ENCODE data around the gene DAZAP1.

Gene DAZAP1

DNA sequence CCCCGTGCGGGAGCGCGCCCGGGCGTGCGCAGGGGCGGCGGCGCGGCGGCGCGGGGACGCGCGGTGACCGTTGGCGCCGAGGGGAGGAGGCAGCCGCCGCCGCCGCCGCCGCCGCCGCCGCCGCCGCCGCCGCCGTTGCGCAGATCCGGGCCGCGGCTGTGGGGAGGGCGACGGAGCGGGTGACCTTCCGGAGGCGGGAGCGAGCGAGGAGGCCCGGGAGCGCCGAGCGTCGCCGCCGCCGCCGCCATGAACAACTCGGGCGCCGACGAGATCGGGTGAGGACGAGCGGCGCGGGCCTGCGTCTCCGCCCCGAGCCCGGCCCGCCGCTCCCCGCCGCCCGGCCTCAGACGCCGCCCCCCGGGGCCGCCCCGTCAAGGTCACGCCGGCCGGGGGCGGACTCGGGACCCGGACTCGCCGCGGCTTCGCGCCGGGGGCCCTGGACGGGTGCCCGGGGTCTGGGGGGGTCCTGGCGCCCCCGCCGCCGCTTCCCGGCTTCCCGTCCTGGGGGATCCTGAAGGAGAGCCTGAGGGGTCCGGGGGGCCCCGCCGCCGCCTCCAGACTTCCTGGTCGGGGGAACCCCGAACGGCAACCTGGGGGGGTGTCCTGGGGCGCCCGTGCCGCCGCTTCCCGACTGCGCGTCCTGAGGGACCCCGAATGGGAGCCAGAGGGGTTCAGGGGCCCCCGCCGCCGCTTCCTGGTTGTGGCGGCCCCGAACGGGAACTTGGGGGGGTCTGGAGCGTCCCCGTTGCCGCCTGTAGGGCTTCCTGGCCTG, at the start of gene DAZAP1:
Gene DAZAP1, plus strand, starts transcription at position 59 of the 772 bp plus-strand sequence. Its CDS starts 188 bp downstream, at position 247.
- no peak; the same call in 2 of the 3 replicates for ATAC-seq
- TF ChIP-seq ZFP30 (CRISPR knock-in tag; IDR thresholded peaks at IDR 0.05) (no peak), BACH2 (CRISPR knock-in tag; IDR thresholded peaks at IDR 0.05; ENCODE audit: borderline replicate concordance) (no peak), ZC3H10 (CRISPR knock-in tag; IDR thresholded peaks at IDR 0.05) (no peak), PPARA (CRISPR knock-in tag; IDR thresholded peaks at IDR 0.05; ENCODE audit: borderline replicate concordance) (peak; percentile 18; the same call in 1 of the 2 replicates)
- TF ChIP-seq, protein P1, sequence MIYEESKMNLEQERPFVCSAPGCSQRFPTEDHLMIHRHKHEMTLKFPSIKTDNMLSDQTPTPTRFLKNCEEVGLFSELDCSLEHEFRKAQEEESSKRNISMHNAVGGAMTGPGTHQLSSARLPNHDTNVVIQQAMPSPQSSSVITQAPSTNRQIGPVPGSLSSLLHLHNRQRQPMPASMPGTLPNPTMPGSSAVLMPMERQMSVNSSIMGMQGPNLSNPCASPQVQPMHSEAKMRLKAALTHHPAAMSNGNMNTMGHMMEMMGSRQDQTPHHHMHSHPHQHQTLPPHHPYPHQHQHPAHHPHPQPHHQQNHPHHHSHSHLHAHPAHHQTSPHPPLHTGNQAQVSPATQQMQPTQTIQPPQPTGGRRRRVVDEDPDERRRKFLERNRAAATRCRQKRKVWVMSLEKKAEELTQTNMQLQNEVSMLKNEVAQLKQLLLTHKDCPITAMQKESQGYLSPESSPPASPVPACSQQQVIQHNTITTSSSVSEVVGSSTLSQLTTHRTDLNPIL (CRISPR knock-in tag; IDR thresholded peaks at IDR 0.05; ENCODE audit: low read depth): no peak
- TF ChIP-seq, protein P2, sequence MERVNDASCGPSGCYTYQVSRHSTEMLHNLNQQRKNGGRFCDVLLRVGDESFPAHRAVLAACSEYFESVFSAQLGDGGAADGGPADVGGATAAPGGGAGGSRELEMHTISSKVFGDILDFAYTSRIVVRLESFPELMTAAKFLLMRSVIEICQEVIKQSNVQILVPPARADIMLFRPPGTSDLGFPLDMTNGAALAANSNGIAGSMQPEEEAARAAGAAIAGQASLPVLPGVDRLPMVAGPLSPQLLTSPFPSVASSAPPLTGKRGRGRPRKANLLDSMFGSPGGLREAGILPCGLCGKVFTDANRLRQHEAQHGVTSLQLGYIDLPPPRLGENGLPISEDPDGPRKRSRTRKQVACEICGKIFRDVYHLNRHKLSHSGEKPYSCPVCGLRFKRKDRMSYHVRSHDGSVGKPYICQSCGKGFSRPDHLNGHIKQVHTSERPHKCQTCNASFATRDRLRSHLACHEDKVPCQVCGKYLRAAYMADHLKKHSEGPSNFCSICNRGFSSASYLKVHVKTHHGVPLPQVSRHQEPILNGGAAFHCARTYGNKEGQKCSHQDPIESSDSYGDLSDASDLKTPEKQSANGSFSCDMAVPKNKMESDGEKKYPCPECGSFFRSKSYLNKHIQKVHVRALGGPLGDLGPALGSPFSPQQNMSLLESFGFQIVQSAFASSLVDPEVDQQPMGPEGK (CRISPR knock-in tag; IDR thresholded peaks at IDR 0.05; ENCODE audit: borderline replicate concordance): peak; percentile 66; the same call in 1 of the 2 replicates

DNA sequence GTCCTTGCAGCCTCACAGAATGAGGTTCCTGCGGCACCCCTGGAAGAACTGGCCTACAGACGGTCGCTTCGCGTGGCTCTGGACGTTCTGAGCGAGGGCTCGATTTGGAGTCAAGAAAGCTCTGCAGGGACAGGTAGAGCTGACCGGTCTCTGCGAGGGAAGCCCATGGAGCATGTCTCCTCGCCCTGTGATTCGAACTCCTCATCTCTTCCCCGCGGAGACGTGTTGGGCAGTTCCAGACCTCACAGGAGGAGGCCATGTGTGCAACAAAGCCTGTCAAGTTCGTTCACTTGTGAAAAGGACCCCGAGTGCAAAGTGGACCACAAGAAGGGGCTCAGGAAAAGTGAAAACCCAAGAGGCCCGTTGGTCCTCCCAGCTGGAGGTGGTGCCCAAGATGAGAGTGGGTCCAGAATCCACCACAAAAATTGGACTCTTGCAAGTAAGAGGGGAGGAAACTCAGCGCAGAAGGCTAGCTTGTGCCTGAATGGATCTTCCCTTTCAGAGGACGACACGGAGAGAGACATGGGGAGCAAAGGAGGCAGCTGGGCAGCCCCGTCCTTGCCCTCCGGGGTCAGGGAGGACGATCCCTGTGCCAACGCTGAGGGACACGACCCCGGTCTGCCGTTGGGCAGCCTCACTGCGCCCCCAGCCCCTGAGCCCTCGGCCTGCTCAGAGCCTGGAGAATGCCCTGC, 47.1 kb upstream of the DAZAP1 start:
- no peak for TF ChIP-seq ZNF8 (CRISPR knock-in tag; IDR thresholded peaks at IDR 0.05)
- TF ChIP-seq, protein P3, sequence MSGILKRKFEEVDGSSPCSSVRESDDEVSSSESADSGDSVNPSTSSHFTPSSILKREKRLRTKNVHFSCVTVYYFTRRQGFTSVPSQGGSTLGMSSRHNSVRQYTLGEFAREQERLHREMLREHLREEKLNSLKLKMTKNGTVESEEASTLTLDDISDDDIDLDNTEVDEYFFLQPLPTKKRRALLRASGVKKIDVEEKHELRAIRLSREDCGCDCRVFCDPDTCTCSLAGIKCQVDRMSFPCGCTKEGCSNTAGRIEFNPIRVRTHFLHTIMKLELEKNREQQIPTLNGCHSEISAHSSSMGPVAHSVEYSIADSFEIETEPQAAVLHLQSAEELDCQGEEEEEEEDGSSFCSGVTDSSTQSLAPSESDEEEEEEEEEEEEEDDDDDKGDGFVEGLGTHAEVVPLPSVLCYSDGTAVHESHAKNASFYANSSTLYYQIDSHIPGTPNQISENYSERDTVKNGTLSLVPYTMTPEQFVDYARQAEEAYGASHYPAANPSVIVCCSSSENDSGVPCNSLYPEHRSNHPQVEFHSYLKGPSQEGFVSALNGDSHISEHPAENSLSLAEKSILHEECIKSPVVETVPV (CRISPR knock-in tag; IDR thresholded peaks at IDR 0.05): no peak
- no peak for TF ChIP-seq ISL1 (CRISPR knock-in tag; IDR thresholded peaks at IDR 0.05)
- no peak for TF ChIP-seq ZC3H10 (CRISPR knock-in tag; IDR thresholded peaks at IDR 0.05)
- TF ChIP-seq ZNF70 (CRISPR knock-in tag; IDR thresholded peaks at IDR 0.05): no peak
- no peak for TF ChIP-seq ZFP3 (CRISPR knock-in tag; IDR thresholded peaks at IDR 0.05)
- TF ChIP-seq, protein P1 (CRISPR knock-in tag; IDR thresholded peaks at IDR 0.05; ENCODE audit: low read depth): no peak
- TF ChIP-seq ZNF565 (CRISPR knock-in tag; conservative IDR thresholded peaks at IDR 0.05; ENCODE audit: low read depth): no peak
- TF ChIP-seq SNAI2 (CRISPR knock-in tag; IDR thresholded peaks at IDR 0.05): no peak
- TF ChIP-seq, protein P4, sequence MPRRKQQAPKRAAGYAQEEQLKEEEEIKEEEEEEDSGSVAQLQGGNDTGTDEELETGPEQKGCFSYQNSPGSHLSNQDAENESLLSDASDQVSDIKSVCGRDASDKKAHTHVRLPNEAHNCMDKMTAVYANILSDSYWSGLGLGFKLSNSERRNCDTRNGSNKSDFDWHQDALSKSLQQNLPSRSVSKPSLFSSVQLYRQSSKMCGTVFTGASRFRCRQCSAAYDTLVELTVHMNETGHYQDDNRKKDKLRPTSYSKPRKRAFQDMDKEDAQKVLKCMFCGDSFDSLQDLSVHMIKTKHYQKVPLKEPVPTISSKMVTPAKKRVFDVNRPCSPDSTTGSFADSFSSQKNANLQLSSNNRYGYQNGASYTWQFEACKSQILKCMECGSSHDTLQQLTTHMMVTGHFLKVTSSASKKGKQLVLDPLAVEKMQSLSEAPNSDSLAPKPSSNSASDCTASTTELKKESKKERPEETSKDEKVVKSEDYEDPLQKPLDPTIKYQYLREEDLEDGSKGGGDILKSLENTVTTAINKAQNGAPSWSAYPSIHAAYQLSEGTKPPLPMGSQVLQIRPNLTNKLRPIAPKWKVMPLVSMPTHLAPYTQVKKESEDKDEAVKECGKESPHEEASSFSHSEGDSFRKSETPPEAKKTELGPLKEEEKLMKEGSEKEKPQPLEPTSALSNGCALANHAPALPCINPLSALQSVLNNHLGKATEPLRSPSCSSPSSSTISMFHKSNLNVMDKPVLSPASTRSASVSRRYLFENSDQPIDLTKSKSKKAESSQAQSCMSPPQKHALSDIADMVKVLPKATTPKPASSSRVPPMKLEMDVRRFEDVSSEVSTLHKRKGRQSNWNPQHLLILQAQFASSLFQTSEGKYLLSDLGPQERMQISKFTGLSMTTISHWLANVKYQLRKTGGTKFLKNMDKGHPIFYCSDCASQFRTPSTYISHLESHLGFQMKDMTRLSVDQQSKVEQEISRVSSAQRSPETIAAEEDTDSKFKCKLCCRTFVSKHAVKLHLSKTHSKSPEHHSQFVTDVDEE (CRISPR knock-in tag; IDR thresholded peaks at IDR 0.05): no peak
- no peak for TF ChIP-seq TOX (CRISPR knock-in tag; IDR thresholded peaks at IDR 0.05; ENCODE audit: borderline replicate concordance)
- no peak for TF ChIP-seq ZFP30 (CRISPR knock-in tag; IDR thresholded peaks at IDR 0.05)
- TF ChIP-seq, protein P5, sequence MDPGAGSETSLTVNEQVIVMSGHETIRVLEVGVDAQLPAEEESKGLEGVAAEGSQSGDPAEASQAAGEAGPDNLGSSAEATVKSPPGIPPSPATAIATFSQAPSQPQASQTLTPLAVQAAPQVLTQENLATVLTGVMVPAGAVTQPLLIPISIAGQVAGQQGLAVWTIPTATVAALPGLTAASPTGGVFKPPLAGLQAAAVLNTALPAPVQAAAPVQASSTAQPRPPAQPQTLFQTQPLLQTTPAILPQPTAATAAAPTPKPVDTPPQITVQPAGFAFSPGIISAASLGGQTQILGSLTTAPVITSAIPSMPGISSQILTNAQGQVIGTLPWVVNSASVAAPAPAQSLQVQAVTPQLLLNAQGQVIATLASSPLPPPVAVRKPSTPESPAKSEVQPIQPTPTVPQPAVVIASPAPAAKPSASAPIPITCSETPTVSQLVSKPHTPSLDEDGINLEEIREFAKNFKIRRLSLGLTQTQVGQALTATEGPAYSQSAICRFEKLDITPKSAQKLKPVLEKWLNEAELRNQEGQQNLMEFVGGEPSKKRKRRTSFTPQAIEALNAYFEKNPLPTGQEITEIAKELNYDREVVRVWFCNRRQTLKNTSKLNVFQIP (CRISPR knock-in tag; IDR thresholded peaks at IDR 0.05; ENCODE audit: borderline replicate concordance, low read depth): no peak
- TF ChIP-seq RARB (CRISPR knock-in tag; IDR thresholded peaks at IDR 0.05): no peak
- TF ChIP-seq TCF4 (CRISPR knock-in tag; IDR thresholded peaks at IDR 0.05; ENCODE audit: borderline replicate concordance): no peak
- no peak for TF ChIP-seq PPARA (CRISPR knock-in tag; IDR thresholded peaks at IDR 0.05; ENCODE audit: borderline replicate concordance)
- TF ChIP-seq ARNTL (CRISPR knock-in tag; IDR thresholded peaks at IDR 0.05; ENCODE audit: borderline replicate concordance, low read depth): no peak
- ATAC-seq: peak; percentile 28
